Measurements from ENCODE around the gene SOX3. TPM values are rescaled to one million over a fixed set of nuclear protein-coding genes. Genes with fewer than 3 reads are reported as not detected.

Gene SOX3
- total RNA-seq, result not detected in 2 replicates

- no peak for DNase-seq (ENCODE audit: low read depth)
These were observed at the start of gene SOX3 for GRCh38 chrX:140504371-140505324. Gene SOX3, minus strand, starts transcription at chrX:140505069. Its CDS starts 9 bp downstream, at chrX:140505060.

GRCh38 chrX:140548985-140549384 is 44.1 kb upstream of the SOX3 start:
- no peak for DNase-seq (ENCODE audit: low read depth)

- no peak for DNase-seq (ENCODE audit: low read depth)
These were observed 21.3 kb upstream of the SOX3 start for GRCh38 chrX:140526171-140526570.

- DNase-seq (ENCODE audit: low read depth), result no peak
These were observed 20.6 kb upstream of the SOX3 start for GRCh38 chrX:140525448-140525847.

GRCh38 chrX:140524556-140524955 is 19.7 kb upstream of the SOX3 start:
- no peak for DNase-seq (ENCODE audit: low read depth)

- DNase-seq (ENCODE audit: low read depth), result no peak
These were observed 16.5 kb upstream of the SOX3 start for GRCh38 chrX:140521393-140521792.

GRCh38 chrX:140514554-140514953 is 9.7 kb upstream of the SOX3 start:
- DNase-seq (ENCODE audit: low read depth), result no peak

- DNase-seq (ENCODE audit: low read depth), result no peak
These were observed 6.0 kb upstream of the SOX3 start for GRCh38 chrX:140510895-140511295.

- no peak for DNase-seq (ENCODE audit: low read depth)
These were observed 5.4 kb upstream of the SOX3 start for GRCh38 chrX:140510306-140510676.

- no peak for DNase-seq (ENCODE audit: low read depth)
These were observed 4.8 kb upstream of the SOX3 start for GRCh38 chrX:140509468-140510305.

- no peak for DNase-seq (ENCODE audit: low read depth)
These were observed 4.1 kb upstream of the SOX3 start for GRCh38 chrX:140508958-140509357.

- no peak for DNase-seq (ENCODE audit: low read depth)
These were observed 3.1 kb upstream of the SOX3 start for GRCh38 chrX:140507982-140508305.

- no peak for DNase-seq (ENCODE audit: low read depth)
These were observed 2.5 kb upstream of the SOX3 start for GRCh38 chrX:140507223-140507981.

- no peak for DNase-seq (ENCODE audit: low read depth)
These were observed 810 bp upstream of the SOX3 start for GRCh38 chrX:140505421-140506337.

- no peak for DNase-seq (ENCODE audit: low read depth)
These were observed 1.0 kb downstream of the SOX3 start for GRCh38 chrX:140503714-140504351.

GRCh38 chrX:140503238-140503601 is 1.6 kb downstream of the SOX3 start:
- DNase-seq (ENCODE audit: low read depth), result no peak

GRCh38 chrX:140502491-140503237 is 2.2 kb downstream of the SOX3 start:
- no peak for DNase-seq (ENCODE audit: low read depth)

- DNase-seq (ENCODE audit: low read depth), result no peak
These were observed 2.9 kb downstream of the SOX3 start for GRCh38 chrX:140501940-140502468.

- DNase-seq (ENCODE audit: low read depth), result no peak
These were observed 3.5 kb downstream of the SOX3 start for GRCh38 chrX:140501321-140501720.

- no peak for DNase-seq (ENCODE audit: low read depth)
These were observed 4.4 kb downstream of the SOX3 start for GRCh38 chrX:140500441-140500840.
